Measurements from ENCODE around the gene KRTAP20-2. TPM values are rescaled to one million over a fixed set of nuclear protein-coding genes. Genes with fewer than 3 reads are reported as not detected.

Gene KRTAP20-2
- total and polyA plus RNA-seq, 2 of the 8 experiments (the other 6 are each of a cell fraction or from before 2014, with no cell fraction given): not detected

DNA sequence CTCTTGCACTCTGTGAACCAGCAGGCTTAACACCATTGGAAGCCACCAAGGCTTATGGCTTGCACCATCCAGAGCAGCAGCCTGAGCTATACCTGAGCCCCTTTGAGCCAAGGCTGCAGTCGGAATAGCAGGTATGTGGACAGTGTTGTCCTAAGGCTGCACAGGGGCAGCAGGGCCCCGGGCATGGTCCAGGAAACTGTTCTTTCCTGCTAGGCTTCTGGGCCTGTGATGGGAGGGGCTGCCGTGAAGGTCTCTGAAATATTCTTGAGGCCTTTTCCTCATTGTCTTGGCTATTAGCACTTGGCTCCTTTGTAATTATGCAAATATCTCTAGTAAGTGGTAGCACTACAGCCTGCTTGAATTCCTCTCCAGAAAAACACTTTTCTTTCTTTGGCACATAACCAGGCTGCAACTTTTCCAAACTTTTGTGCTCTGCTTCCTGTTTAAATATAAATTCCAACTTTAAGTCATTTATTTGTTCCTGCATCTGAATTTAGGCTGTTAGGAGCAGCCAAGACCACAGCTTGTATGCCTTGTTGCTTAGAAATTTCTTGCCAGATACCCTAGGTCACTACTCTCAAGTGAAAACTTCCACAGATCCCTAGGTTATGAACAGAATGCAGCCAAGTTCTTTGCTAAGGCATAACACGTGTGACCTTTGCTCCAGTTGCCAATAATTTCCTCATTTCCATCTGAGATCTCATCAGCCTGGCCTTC is 9.4 kb upstream of the KRTAP20-2 start:
- Histone ChIP-seq H3K14ac (ENCODE audit: insufficient read length) (no peak overlapping the region), H2BK12ac (ENCODE audit: low read depth, low read length) (no peak overlapping the region), H3K9me3 (ENCODE audit: insufficient read depth in 2 of 2, low read depth in 1 of 2, low read length in 1 of 2) (peaks cover 7% of the 10 kb centered on the region in 2 experiments), H4K5ac (ENCODE audit: insufficient read length, low read depth, low read length) (no peak overlapping the region), H3K27me3 (replicated peaks in 1 of 4; ENCODE audit: control insufficient read depth in 3 of 4, extremely low read depth in 1 of 4, insufficient read depth in 3 of 4, low read length in 3 of 4) (peaks cover 0 to 1% (median 0%) of the 10 kb centered on the region in 4 experiments; a peak in 1 of 7 replicates), H3K23me2 (ENCODE audit: low read depth, low read length) (no peaks in the 10 kb centered on the region), H2BK20ac (ENCODE audit: low read length) (no peak overlapping the region), H2BK5ac (ENCODE audit: low read depth, low read length) (no peak overlapping the region), H2AFZ (ENCODE audit: low read length) (no peak overlapping the region), H3K4me2 (ENCODE audit: insufficient read depth in 1 of 2, low read depth in 2 of 2, low read length in 2 of 2) (no peak overlapping the region), H3K9ac (replicated peaks in 1 of 4; ENCODE audit: extremely low read depth in 1 of 4, low read depth in 3 of 4, low read length in 3 of 4) (no peak overlapping the region), H2BK120ac (replicated peaks; ENCODE audit: low read depth, low read length) (no peak overlapping the region), H3K79me1 (ENCODE audit: low read depth, low read length) (no peaks in the 10 kb centered on the region), H4K8ac (ENCODE audit: extremely low read depth, insufficient read depth, low read length) (no peak overlapping the region), H4K91ac (replicated peaks; ENCODE audit: insufficient read length, low read length) (no peak overlapping the region), H3K4me1 (replicated peaks in 1 of 4; ENCODE audit: control insufficient read depth in 3 of 4, insufficient read depth in 4 of 4, low read length in 3 of 4) (peaks cover 0 to 2% (median 0%) of the 10 kb centered on the region in 4 experiments; a peak in 2 of 7 replicates), H3K4ac (replicated peaks; ENCODE audit: insufficient read length, low read depth, low read length) (no peak overlapping the region), H3K27ac (ENCODE audit: low read depth, low read length) (no peak overlapping the region), H2AK5ac (ENCODE audit: low read depth, low read length) (no peak overlapping the region), H3K36me3 (ENCODE audit: control insufficient read depth in 2 of 4, insufficient read depth in 4 of 4, low read length in 3 of 4) (no peaks in the 10 kb centered on the region), H3K23ac (ENCODE audit: insufficient read length) (no peak overlapping the region), H4K20me1 (replicated peaks in 1 of 2; ENCODE audit: control insufficient read depth in 1 of 2, insufficient read depth in 2 of 2, low read length in 2 of 2) (no peaks in the 10 kb centered on the region), H3K18ac (ENCODE audit: extremely low read depth, low read length) (no peak overlapping the region), H3K56ac (replicated peaks; ENCODE audit: insufficient read length, low read depth, low read length) (no peak overlapping the region), H2BK15ac (ENCODE audit: low read length) (no peak overlapping the region), H3K79me2 (ENCODE audit: control insufficient read depth in 1 of 2, insufficient read depth in 2 of 2, low read length in 2 of 2) (no peaks in the 10 kb centered on the region), H3K4me3 (ENCODE audit: extremely low read depth in 1 of 4, insufficient read depth in 2 of 4, low read depth in 3 of 4, low read length in 4 of 4) (no peak overlapping the region)
- ChIA-PET CTCF (ENCODE audit: partially characterized antibody) (no interaction called here), POLR2A (ENCODE audit: partially characterized antibody) (no interaction called here)
- 93% methylated on average over 4 of the region's 4 CpGs; no CpG with 5 or more reads in 1 of the 2 experiments for WGBS, 2 experiments (ENCODE audit: extremely low coverage in 1 of 2, insufficient coverage in 1 of 2, insufficient read length in 1 of 2, insufficient replicate concordance in 2 of 2, low coverage in 1 of 2, low lambda C conversion rate in 2 of 2, missing lambda C conversion rate in 1 of 2)
- DNase-seq (ENCODE audit: low read depth in 1 of 2, low spot score in 2 of 2) (no peak), FAIRE-seq (no peak)
- TF ChIP-seq CBX8 (IDR thresholded peaks at IDR 0.05; ENCODE audit: borderline replicate concordance, low read depth, low read length): no peak
- no peak for TF ChIP-seq POLR2A (IDR thresholded peaks at IDR 0.05; ENCODE audit: control extremely low read depth in 1 of 2, low read depth in 2 of 2, low read length in 2 of 2)
- TF ChIP-seq NRF1 (IDR thresholded peaks at IDR 0.05; ENCODE audit: low read depth, low read length): no peak
- TF ChIP-seq EGR1 (IDR thresholded peaks at IDR 0.05; ENCODE audit: borderline replicate concordance, low read depth, low read length): no peak
- TF ChIP-seq CEBPB (IDR thresholded peaks at IDR 0.05; ENCODE audit: low read depth, low read length): no peak
- TF ChIP-seq KDM1A (IDR thresholded peaks at IDR 0.05; ENCODE audit: borderline replicate concordance, low read length): no peak
